H9 (cell line): Measurements from ENCODE around the gene CPAMD8. TPM values are rescaled to one million over a fixed set of nuclear protein-coding genes. Genes with fewer than 3 reads are reported as not detected.
"Not testable (repeated sequence)": the region's sequence is repeated elsewhere in the genome, so short reads cannot be mapped to it uniquely, and the experiment has no call there.

Source experiments
- DNase-seq: peaks from one replicate; pipeline ENCODE4 v3.0.0-alpha.2; 2017
- H2AFZ ChIP-seq: one replicate; pipeline ENCODE4 v1.6.1; 2013; ENCODE audit warnings: mild to moderate bottlenecking, low read length, control low read depth, moderate library complexity
- H2AK5ac ChIP-seq: 2 replicates; pipeline ENCODE4 v1.6.1; 2013; ENCODE audit warnings: low read length, control low read depth, mixed read lengths; ENCODE audit not compliant: insufficient read length
- H2BK120ac ChIP-seq: one replicate; pipeline ENCODE4 v1.6.1; 2013; ENCODE audit warnings: low read depth, mild to moderate bottlenecking, low read length, control low read depth, inconsistent platforms; ENCODE audit not compliant: poor library complexity, severe bottlenecking
- H2BK12ac ChIP-seq: 2 replicates; pipeline ENCODE4 v1.6.1; 2013; ENCODE audit warnings: low read length, control low read depth, mixed read lengths, low read depth; ENCODE audit not compliant: insufficient read length
- H2BK15ac ChIP-seq: 2 replicates; pipeline ENCODE4 v1.6.1; 2013; ENCODE audit warnings: low read depth, low read length, control low read depth
- H2BK20ac ChIP-seq: one replicate; pipeline ENCODE4 v1.6.1; 2013; ENCODE audit warnings: low read depth, mild to moderate bottlenecking, low read length, control low read depth, inconsistent platforms; ENCODE audit not compliant: poor library complexity, severe bottlenecking
- H2BK5ac ChIP-seq: 2 replicates; pipeline ENCODE4 v1.6.1; 2013; ENCODE audit warnings: low read length, control low read depth, mixed read lengths; ENCODE audit not compliant: insufficient read length
- H3K14ac ChIP-seq: 2 replicates; pipeline ENCODE4 v1.6.1; 2013; ENCODE audit warnings: low read length, control low read depth; ENCODE audit not compliant: insufficient read depth
- H3K18ac ChIP-seq: 2 replicates; pipeline ENCODE4 v1.6.1; 2013; ENCODE audit warnings: low read depth, mild to moderate bottlenecking, mixed read lengths, low read length, control low read depth; ENCODE audit not compliant: insufficient read length
- H3K23ac ChIP-seq: 2 replicates; pipeline ENCODE4 v1.6.1; 2013; ENCODE audit warnings: low read length, control low read depth, mixed read lengths, low read depth; ENCODE audit not compliant: insufficient read length
- H3K23me2 ChIP-seq: 2 replicates; pipeline ENCODE4 v1.6.1; 2013; ENCODE audit warnings: low read depth, mild to moderate bottlenecking, mixed read lengths, low read length, control low read depth; ENCODE audit not compliant: insufficient read length, poor library complexity, severe bottlenecking
- H3K27ac ChIP-seq: 2 replicates; pipeline ENCODE4 v1.5.1; 2013; ENCODE audit warnings: low read length, control low read depth, mixed read lengths, low read depth; ENCODE audit not compliant: insufficient read length
- H3K27me3 ChIP-seq: 2 replicates; pipeline ENCODE4 v1.6.1; 2013; ENCODE audit warnings: low read length, control low read depth, inconsistent platforms; ENCODE audit not compliant: insufficient read depth
- H3K4ac ChIP-seq: 2 replicates; pipeline ENCODE4 v1.6.1; 2013; ENCODE audit warnings: low read depth, mild to moderate bottlenecking, control low read depth, inconsistent platforms, low read length, moderate library complexity
- H3K4me1 ChIP-seq: 2 replicates; pipeline ENCODE4 v1.6.1; 2013; ENCODE audit warnings: low read length, control low read depth, inconsistent platforms; ENCODE audit not compliant: insufficient read depth
- H3K4me2 ChIP-seq: 2 replicates; pipeline ENCODE4 v1.6.1; 2013; ENCODE audit warnings: low read length, control low read depth, mixed read lengths; ENCODE audit not compliant: insufficient read length, insufficient read depth
- H3K56ac ChIP-seq: 2 replicates; pipeline ENCODE4 v1.6.1; 2013; ENCODE audit warnings: low read depth, mild to moderate bottlenecking, mixed read lengths, low read length, control low read depth; ENCODE audit not compliant: insufficient read length
- H3K79me1 ChIP-seq: 2 replicates; pipeline ENCODE4 v1.6.1; 2013; ENCODE audit warnings: low read depth, mild to moderate bottlenecking, moderate library complexity, low read length, control low read depth, inconsistent platforms; ENCODE audit not compliant: insufficient read depth, poor library complexity, severe bottlenecking
- H3K79me2 ChIP-seq: 2 replicates; pipeline ENCODE4 v1.6.1; 2013; ENCODE audit warnings: low read length, control low read depth, inconsistent platforms; ENCODE audit not compliant: insufficient read depth
- H3K9ac ChIP-seq: 2 replicates; pipeline ENCODE4 v1.6.1; 2013; ENCODE audit warnings: low read length, control low read depth, mixed read lengths; ENCODE audit not compliant: insufficient read length; ENCODE audit errors: extremely low read depth
- H3K9me3 ChIP-seq: one replicate; pipeline ENCODE4 v1.6.1; 2013; ENCODE audit warnings: low read depth, low read length, inconsistent platforms; ENCODE audit not compliant: control insufficient read depth
- H3T11ph ChIP-seq: one replicate; pipeline ENCODE4 v1.6.1; 2013; ENCODE audit warnings: mild to moderate bottlenecking, low read length, control low read depth, inconsistent platforms
- H4K20me1 ChIP-seq: one replicate; pipeline ENCODE4 v1.6.1; 2013; ENCODE audit not compliant: control insufficient read depth, insufficient read length, insufficient read depth
- H4K5ac ChIP-seq: 2 replicates; pipeline ENCODE4 v1.6.1; 2013; ENCODE audit warnings: low read depth, mild to moderate bottlenecking, mixed read lengths, low read length, control low read depth; ENCODE audit not compliant: insufficient read length
- H4K8ac ChIP-seq: replicated peaks from 2 replicates; pipeline ENCODE4 v1.6.1; 2013; ENCODE audit warnings: low read length, control low read depth, mixed read lengths, low read depth; ENCODE audit not compliant: insufficient read length
- H4K91ac ChIP-seq: 2 replicates; pipeline ENCODE4 v1.6.1; 2013; ENCODE audit warnings: low read depth, mild to moderate bottlenecking, moderate library complexity, mixed read lengths, low read length, control low read depth; ENCODE audit not compliant: insufficient read length
- H3K27ac Mint-ChIP-seq, 3 experiments: 2 replicates in 2 of 3; 3 replicates in 1 of 3; pipeline ENCODE4 v1.8.0; 2020 to 2021; ENCODE audit warnings: mixed read lengths in 3 of 3, mild to moderate bottlenecking in 1 of 3, moderate library complexity in 1 of 3
- H3K27me3 Mint-ChIP-seq: 2 replicates; pipeline ENCODE4 v1.8.0; 2021; ENCODE audit warnings: low read depth, mild to moderate bottlenecking, moderate library complexity, mixed read lengths
- H3K36me3 Mint-ChIP-seq, 3 experiments: 2 replicates in 2 of 3; 3 replicates in 1 of 3; pipeline ENCODE4 v1.8.0; 2020 to 2021; ENCODE audit warnings: low read depth in 3 of 3, mixed read lengths in 3 of 3; ENCODE audit not compliant: insufficient read depth in 1 of 3
- H3K4me1 Mint-ChIP-seq, 2 experiments: 2 replicates each; pipeline ENCODE4 v1.8.0; 2020; ENCODE audit warnings: mixed read lengths in 2 of 2
- H3K4me3 Mint-ChIP-seq, 2 experiments: 2 replicates in 1 of 2; 3 replicates in 1 of 2; pipeline ENCODE4 v1.8.0; 2020 to 2021; ENCODE audit warnings: mild to moderate bottlenecking in 2 of 2, mixed read lengths in 2 of 2, moderate library complexity in 1 of 2
- H3K9me3 Mint-ChIP-seq, 2 experiments: 2 replicates in 1 of 2; 3 replicates in 1 of 2; pipeline ENCODE4 v1.8.0; 2020; ENCODE audit warnings: mild to moderate bottlenecking in 2 of 2, mixed read lengths in 2 of 2, moderate library complexity in 1 of 2
- WGBS: extraction: QIAGEN DNeasy Blood & Tissue Kit; methylation state at CpG from one replicate; pipeline ENCODE4 v1.1.7; 2013; ENCODE audit warnings: missing lambda C conversion rate, low lambda C conversion rate, mixed read lengths; ENCODE audit not compliant: insufficient read length; ENCODE audit errors: extremely low coverage; 5-methylcytosine and 5-hydroxymethylcytosine counted together
- total RNA-seq: library from RNA; stranded (reverse); gene quantifications from 2 replicates; pipeline ENCODE4 v1.2.1, GENCODE V29; 2021
- TF ChIP-seq, protein P1 (sequence below): fragments of 200-600 bp; sonication (generic); conservative IDR thresholded peaks from 3 replicates; pipeline ENCODE4 v1.8.0; 2021; ENCODE audit warnings: antibody characterized with exemption, mild to moderate bottlenecking

CPAMD8 gene
- total RNA-seq, 1 experiment from 2014 or later = 12.0 TPM

DNA sequence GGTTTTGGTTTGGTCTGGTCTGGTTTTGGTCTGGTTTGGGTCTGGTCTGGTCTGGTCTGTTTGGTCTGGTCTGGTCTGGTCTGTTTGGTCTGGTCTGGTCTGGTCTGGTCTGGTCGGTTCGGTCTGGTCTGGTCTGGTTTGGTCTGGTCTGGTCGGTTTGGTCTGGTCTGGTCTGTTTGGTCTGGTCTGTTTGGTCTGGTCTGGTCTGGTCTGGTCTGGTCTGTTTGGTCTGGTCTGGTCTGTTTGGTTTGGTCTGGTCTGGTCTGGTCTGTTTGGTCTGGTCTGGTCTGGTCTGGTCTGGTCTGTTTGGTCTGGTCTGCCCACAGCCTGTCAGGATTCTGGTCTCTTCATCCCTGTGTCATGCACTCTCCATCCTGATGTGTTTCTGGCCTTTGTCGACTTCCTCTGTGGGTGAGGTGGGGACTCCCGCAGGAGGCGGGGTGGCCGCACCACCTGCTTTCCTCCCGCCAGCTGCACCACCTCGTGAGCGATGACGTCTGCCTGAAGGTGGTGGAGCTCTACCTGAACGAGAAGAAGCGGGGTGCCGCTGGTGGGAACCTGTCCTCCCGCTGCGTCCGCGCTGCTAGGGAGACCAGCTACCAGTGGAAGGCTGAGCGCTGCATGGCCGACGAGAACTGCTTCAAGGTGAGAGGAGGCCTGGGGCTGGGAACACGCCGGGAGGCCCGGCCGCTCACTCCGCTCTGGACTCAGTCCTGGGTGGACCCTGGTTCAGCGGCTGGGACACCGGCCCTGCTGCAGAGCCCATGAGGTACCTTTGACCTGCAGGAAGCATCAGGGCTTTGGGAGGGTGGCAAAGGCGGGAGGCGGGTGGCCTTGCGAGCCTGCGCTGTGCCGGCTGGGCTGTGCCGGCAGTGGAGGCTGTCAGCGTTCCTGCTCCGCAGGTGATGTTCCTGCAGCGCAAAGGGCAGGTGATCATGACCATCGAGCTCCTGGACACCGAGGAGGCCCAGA, 150.7 kb downstream of the CPAMD8 start:
- H3K79me2 ChIP-seq = peaks cover 5% of the 10 kb centered on the region; the same call in 1 of the 2 replicates
- H3K9me3 ChIP-seq = no peaks in the 10 kb centered on the region
- no peak overlapping the region for H2BK120ac ChIP-seq
- H4K20me1 ChIP-seq = no peaks in the 10 kb centered on the region
- Mint-ChIP-seq H3K9me3 (peaks cover 5 to 15% of the 10 kb centered on the region in 2 experiments), H3K4me3 (no peak overlapping the region), H3K36me3 (peaks cover 62 to 92% (median 73%) of the 10 kb centered on the region in 3 experiments), H3K4me1 (no peaks in the 10 kb centered on the region), H3K27ac (peak overlapping the region; percentile 55 to 94 (median 82); a peak in 5 of 7 replicates), H3K27me3 (no peaks in the 10 kb centered on the region)
- H2BK12ac ChIP-seq = no peak overlapping the region
- peaks cover 2% of the 10 kb centered on the region for H3K79me1 ChIP-seq
- no peak for DNase-seq
- H3K4me2 ChIP-seq = no peak overlapping the region
- H2BK5ac ChIP-seq = no peak overlapping the region
- no peak overlapping the region for H3T11ph ChIP-seq
- H4K8ac ChIP-seq = no peak overlapping the region
- H3K14ac ChIP-seq = no peak overlapping the region
- no peak overlapping the region for H2BK20ac ChIP-seq
- no peaks in the 10 kb centered on the region for H3K4me1 ChIP-seq
- no peak overlapping the region for H4K5ac ChIP-seq
- H2BK15ac ChIP-seq = no peak overlapping the region
- no peak overlapping the region for H3K18ac ChIP-seq
- TF ChIP-seq, protein P1, sequence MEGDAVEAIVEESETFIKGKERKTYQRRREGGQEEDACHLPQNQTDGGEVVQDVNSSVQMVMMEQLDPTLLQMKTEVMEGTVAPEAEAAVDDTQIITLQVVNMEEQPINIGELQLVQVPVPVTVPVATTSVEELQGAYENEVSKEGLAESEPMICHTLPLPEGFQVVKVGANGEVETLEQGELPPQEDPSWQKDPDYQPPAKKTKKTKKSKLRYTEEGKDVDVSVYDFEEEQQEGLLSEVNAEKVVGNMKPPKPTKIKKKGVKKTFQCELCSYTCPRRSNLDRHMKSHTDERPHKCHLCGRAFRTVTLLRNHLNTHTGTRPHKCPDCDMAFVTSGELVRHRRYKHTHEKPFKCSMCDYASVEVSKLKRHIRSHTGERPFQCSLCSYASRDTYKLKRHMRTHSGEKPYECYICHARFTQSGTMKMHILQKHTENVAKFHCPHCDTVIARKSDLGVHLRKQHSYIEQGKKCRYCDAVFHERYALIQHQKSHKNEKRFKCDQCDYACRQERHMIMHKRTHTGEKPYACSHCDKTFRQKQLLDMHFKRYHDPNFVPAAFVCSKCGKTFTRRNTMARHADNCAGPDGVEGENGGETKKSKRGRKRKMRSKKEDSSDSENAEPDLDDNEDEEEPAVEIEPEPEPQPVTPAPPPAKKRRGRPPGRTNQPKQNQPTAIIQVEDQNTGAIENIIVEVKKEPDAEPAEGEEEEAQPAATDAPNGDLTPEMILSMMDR = no peak
- H3K23me2 ChIP-seq = no peaks in the 10 kb centered on the region
- no peak overlapping the region for H3K56ac ChIP-seq
- no peak overlapping the region for H3K23ac ChIP-seq
- H3K27ac ChIP-seq = no peak overlapping the region
- no peaks in the 10 kb centered on the region for H3K27me3 ChIP-seq
- no CpG with 5 or more reads among the region's 39 CpGs for WGBS
- no peak overlapping the region for H2AK5ac ChIP-seq
- H2AFZ ChIP-seq = no peak overlapping the region
- no peak overlapping the region for H4K91ac ChIP-seq
- H3K4ac ChIP-seq = no peak overlapping the region
- H3K9ac ChIP-seq = no peak overlapping the region

DNA sequence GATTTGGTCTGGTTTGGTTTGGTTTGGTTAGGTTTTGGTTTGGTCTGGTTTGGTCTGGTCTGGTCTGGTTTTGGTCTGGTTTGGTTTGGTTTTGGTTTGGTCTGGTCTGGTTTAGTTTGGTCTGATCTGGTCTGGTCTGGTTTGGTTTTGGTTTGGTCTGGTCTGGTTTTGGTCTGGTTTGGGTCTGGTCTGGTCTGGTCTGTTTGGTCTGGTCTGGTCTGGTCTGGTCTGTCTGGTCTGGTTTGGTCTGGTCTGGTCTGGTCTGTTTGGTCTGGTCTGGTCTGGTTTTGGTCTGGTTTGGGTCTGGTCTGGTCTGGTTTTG, 151.7 kb downstream of the CPAMD8 start:
- H3K27me3 ChIP-seq, H3K18ac ChIP-seq, H2BK120ac ChIP-seq, H2BK12ac ChIP-seq, H4K8ac ChIP-seq, H3K4ac ChIP-seq, H3K14ac ChIP-seq, H4K91ac ChIP-seq, H2BK5ac ChIP-seq, H3K4me3 Mint-ChIP-seq, H4K20me1 ChIP-seq, H3K9me3 ChIP-seq, H2BK15ac ChIP-seq, H3K79me2 ChIP-seq, H3K4me2 ChIP-seq, H3T11ph ChIP-seq, H2BK20ac ChIP-seq, H2AFZ ChIP-seq, H2AK5ac ChIP-seq, H3K27me3 Mint-ChIP-seq, H3K23ac ChIP-seq, H3K9ac ChIP-seq, H3K4me1 Mint-ChIP-seq, DNase-seq, H3K56ac ChIP-seq, H3K9me3 Mint-ChIP-seq, H3K23me2 ChIP-seq, H4K5ac ChIP-seq, H3K79me1 ChIP-seq, H3K4me1 ChIP-seq, H3K27ac ChIP-seq: not testable (repeated sequence)
- Mint-ChIP-seq H3K36me3 (peaks cover 53 to 87% (median 70%) of the 10 kb centered on the region in 3 experiments; a peak in 6 of 7 replicates), H3K27ac (peak overlapping the region; percentile 19 to 92 (median 89); a peak in 6 of 7 replicates)
